HepG2 (cell line): ENCODE data around the gene GGACT. TPM values are rescaled to one million over a fixed set of nuclear protein-coding genes. Genes with fewer than 3 reads are reported as not detected.

Source experiments
- ATAC-seq: fragments of 200-7000 bp; cut with Tn5 transposase; 3 replicates; pipeline ENCODE4 v1.9.1; 2020; ENCODE audit warnings: mild to moderate bottlenecking, moderate library complexity
- BruUV-seq: library from RNA; stranded (reverse); fragments of 400-500 nt; replicated peaks from 2 replicates; lab custom pipeline; 2021; lab: Mats Ljungman, UMichigan
- CTCF ChIA-PET: fragments of 300-600 bp; formaldehyde crosslinking; extraction: SDS; loops from one replicate; lab custom pipeline; 2021; ENCODE audit warnings: low total read pairs, inconsistent platforms, low intra/inter-chr PET ratio; lab: Yijun Ruan, JAX
- POLR2A ChIA-PET: fragments of 350-600 bp; sonication (Branson Sonifier 250); formaldehyde crosslinking; loops from one replicate; lab custom pipeline; 2020; ENCODE audit warnings: antibody characterized with exemption, inconsistent platforms; lab: Yijun Ruan, JAX
- DNase-seq: peaks from one replicate; pipeline ENCODE4 v3.0.0-alpha.2; 2015; ENCODE audit warnings: low spot score
- FAIRE-seq: peaks from 3 replicates; lab custom pipeline; 2011; peaks lifted over from hg19 to GRCh38; lab: Jason Lieb, UNC
- H2AFZ ChIP-seq: one replicate; pipeline ENCODE4 v1.6.1; 2011; ENCODE audit warnings: low read length, inconsistent platforms
- H3K27ac ChIP-seq: fragments of 300-600 bp; 3 replicates; pipeline ENCODE4 v1.8.0; 2011; ENCODE audit warnings: mixed run types, mild to moderate bottlenecking, mixed read lengths, low read length, inconsistent platforms; ENCODE audit not compliant: insufficient read depth; ENCODE audit errors: extremely low read length
- H3K27me3 ChIP-seq, 2 experiments: fragments of 200-600 bp in 1 of 2; 2 replicates in 1 of 2; 3 replicates in 1 of 2; pipeline versions ENCODE4 v1.6.0 to v1.8.0; 2011; ENCODE audit warnings: low read length in 2 of 2, mild to moderate bottlenecking in 2 of 2, moderate library complexity in 2 of 2, inconsistent platforms in 1 of 2; ENCODE audit not compliant: insufficient read depth in 2 of 2, control insufficient read depth in 1 of 2
- H3K36me3 ChIP-seq, 2 experiments: fragments of 200-600 bp in 1 of 2; replicated peaks in 1 of 2; 2 replicates in 1 of 2; 3 replicates in 1 of 2; pipeline versions ENCODE4 v1.5.1 to v1.8.0; 2011; ENCODE audit warnings: low read length in 2 of 2, inconsistent platforms in 1 of 2; ENCODE audit not compliant: insufficient read depth in 2 of 2, control insufficient read depth in 1 of 2
- H3K4me1 ChIP-seq: 2 replicates; pipeline ENCODE4 v1.5.1; 2012; ENCODE audit warnings: low read length, inconsistent platforms; ENCODE audit not compliant: insufficient read depth
- H3K4me2 ChIP-seq: 2 replicates; pipeline ENCODE4 v1.6.0; 2011; ENCODE audit warnings: low read depth, low read length, inconsistent platforms
- H3K4me3 ChIP-seq, 3 experiments: fragments of 200-600 bp in 1 of 3; sonication (generic), shearing (Covaris generic) in 1 of 3; replicated peaks in 1 of 3; 2 replicates each; pipeline ENCODE4 v1.5.1; 2011 to 2016; ENCODE audit warnings: low read length in 3 of 3, inconsistent platforms in 2 of 3, low read depth in 2 of 3, mild to moderate bottlenecking in 2 of 3, control low read depth in 1 of 3, mixed read lengths in 1 of 3; ENCODE audit not compliant: insufficient read depth in 1 of 3
- H3K79me2 ChIP-seq: one replicate; pipeline ENCODE4 v1.6.1; 2011; ENCODE audit warnings: low read length, inconsistent platforms; ENCODE audit not compliant: insufficient read depth
- H3K9ac ChIP-seq: 2 replicates; pipeline ENCODE4 v1.6.0; 2011; ENCODE audit warnings: mild to moderate bottlenecking, low read depth, low read length, inconsistent platforms; ENCODE audit not compliant: insufficient read depth
- H3K9me3 ChIP-seq: 2 replicates; pipeline ENCODE4 v1.5.1; 2012; ENCODE audit warnings: mild to moderate bottlenecking, low read length
- H4K20me1 ChIP-seq: 2 replicates; pipeline ENCODE4 v1.6.0; 2011; ENCODE audit warnings: inconsistent platforms, mild to moderate bottlenecking, low read length, moderate library complexity; ENCODE audit not compliant: insufficient read depth
- FOSL2 ChIP-seq: sonication (generic); formaldehyde crosslinking; IDR thresholded peaks from 2 replicates; pipeline ENCODE4 v1.4.0; 2020; ENCODE audit warnings: missing genetic modification reagents
- FOXP1 ChIP-seq, 2 experiments: fragments of 450-650 bp in 1 of 2; IDR thresholded peaks; 2 replicates each; pipeline ENCODE4 v1.6.1; 2017 to 2018; ENCODE audit warnings: antibody characterized with exemption in 1 of 2
- HIC2 ChIP-seq: sonication (generic); formaldehyde crosslinking; IDR thresholded peaks from 2 replicates; pipeline ENCODE4 v1.9.0; 2022; ENCODE audit warnings: low read depth, missing genetic modification reagents
- HNF1B ChIP-seq: sonication (generic); formaldehyde crosslinking; IDR thresholded peaks from 2 replicates; pipeline ENCODE4 v1.5.1; 2020; ENCODE audit warnings: mild to moderate bottlenecking, moderate library complexity, missing genetic modification reagents
- MAX ChIP-seq: IDR thresholded peaks from 2 replicates; pipeline ENCODE4 v1.6.1; 2012; ENCODE audit warnings: inconsistent platforms
- MLX ChIP-seq: IDR thresholded peaks from 2 replicates; pipeline ENCODE4 v1.6.1; 2016
- PAXIP1 ChIP-seq: sonication (generic); formaldehyde crosslinking; conservative IDR thresholded peaks from 2 replicates; pipeline ENCODE4 v1.4.0; 2020; ENCODE audit warnings: mild to moderate bottlenecking, missing genetic modification reagents, moderate library complexity
- PHF21A ChIP-seq: sonication (generic); formaldehyde crosslinking; IDR thresholded peaks from 2 replicates; pipeline ENCODE4 v1.5.0; 2020; ENCODE audit warnings: mild to moderate bottlenecking, missing genetic modification reagents
- SOX13 ChIP-seq, 3 experiments: fragments of 450-650 bp in 1 of 3; sonication (generic) in 1 of 3; formaldehyde crosslinking in 1 of 3; IDR thresholded peaks in 2 of 3; conservative IDR thresholded peaks in 1 of 3; 2 replicates each; pipeline versions ENCODE4 v1.5.0 to v1.6.1; 2016 to 2020; ENCODE audit warnings: antibody characterized with exemption in 1 of 3, mild to moderate bottlenecking in 1 of 3, missing compliant biosample characterization in 1 of 3, missing genetic modification reagents in 1 of 3, moderate library complexity in 1 of 3
- SSRP1 ChIP-seq: IDR thresholded peaks from 2 replicates; pipeline ENCODE4 v1.6.1; 2016; ENCODE audit warnings: control low read depth
- XRCC5 ChIP-seq: fragments of 200-400 bp; formaldehyde crosslinking; optimal IDR thresholded peaks from 2 replicates; pipeline ENCODE3; 2017; ENCODE audit warnings: mild to moderate bottlenecking, low read length
- ZFP36L1 ChIP-seq: sonication (generic); formaldehyde crosslinking; IDR thresholded peaks from 2 replicates; pipeline ENCODE4 v1.8.0; 2022; ENCODE audit warnings: mild to moderate bottlenecking, missing genetic modification reagents, moderate library complexity
- ZNF782 ChIP-seq: sonication (generic); formaldehyde crosslinking; IDR thresholded peaks from 2 replicates; pipeline ENCODE4 v1.4.0; 2020; ENCODE audit warnings: missing genetic modification reagents, mild to moderate bottlenecking, borderline replicate concordance
- ZNF891 ChIP-seq: sonication (generic); formaldehyde crosslinking; IDR thresholded peaks from 2 replicates; pipeline ENCODE4 v1.5.0; 2020; ENCODE audit warnings: mild to moderate bottlenecking, missing genetic modification reagents
- whole genome bisulfite sequencing: methylation state at CpG from one replicate; pipeline ENCODE4 v1.1.6; 2017; ENCODE audit warnings: low lambda C conversion rate; 5-methylcytosine and 5-hydroxymethylcytosine counted together
- in situ Hi-C: cut with HindIII; loops from 2 replicates; pipeline ENCODE4 v1.10.0; 2017; ENCODE audit warnings: low pct_unique_long_range_greater_than_20kb; ENCODE audit not compliant: extremely low pct_ligation_motif_present
- intact Hi-C: fragments of 100-400 bp; cut with micrococcal nuclease; formaldehyde crosslinking; loops from one replicate; pipeline ENCODE4 v1.10.0; 2022; ENCODE audit not compliant: unreplicated experiment
- polyA plus RNA-seq, 8 experiments: library from polyadenylated mRNA; depleted of rRNA in 3 of 8; stranded (reverse) in 7 of 8; unstranded in 1 of 8; fragments of >200 nt; fragmentation: Illumina TruSeq in 4 of 8; extraction: Trizol in 4 of 8; gene quantifications; 2 replicates each; pipeline versions ENCODE4 v1.2.1 to v1.2.3, GENCODE V29; 2011 to 2016; ENCODE audit warnings: low read depth in 4 of 8, missing spikeins in 1 of 8, mixed read lengths in 1 of 8; ENCODE audit not compliant: insufficient read depth in 1 of 8
- total RNA-seq, 5 experiments: library from RNA; depleted of rRNA; stranded (reverse); fragments of >200 nt; fragmentation: Illumina TruSeq; extraction: Trizol; gene quantifications; 2 replicates each; pipeline ENCODE4 v1.2.3, GENCODE V29; 2016; ENCODE audit warnings: low read depth in 1 of 5

The GGACT gene
- total and polyA plus RNA-seq, 2 of the 13 experiments (the other 11 are each of a cell fraction or from before 2014, with no cell fraction given) = 1.7 to 1.9 TPM

GRCh38 chr13:100561599-100562204 lies 26.9 kb downstream of the GGACT start:
- ChIA-PET POLR2A (no interaction called here), CTCF (no interaction called here)
- no peaks in the 10 kb centered on the region for H3K79me2 ChIP-seq
- in situ Hi-C loops = no loop called here
- peak; percentile 77 for ATAC-seq
- H3K27me3 ChIP-seq = no peaks in the 10 kb centered on the region
- intact Hi-C loops = no loop called here
- FAIRE-seq = peak; percentile 15
- WGBS = 7% methylated on average over 5 of the region's 7 CpGs
- H3K36me3 ChIP-seq = no peaks in the 10 kb centered on the region
- no peak overlapping the region for H2AFZ ChIP-seq
- no peak overlapping the region for H3K27ac ChIP-seq
- no peaks in the 10 kb centered on the region for H4K20me1 ChIP-seq
- no TSS peak for BruUV-seq
- peak overlapping the region in 1 of 3 experiments; percentile 33; a peak in 1 of 6 replicates for H3K4me3 ChIP-seq
- H3K4me1 ChIP-seq = peaks cover 69% of the 10 kb centered on the region
- no peak overlapping the region for H3K9ac ChIP-seq
- no peaks in the 10 kb centered on the region for H3K9me3 ChIP-seq
- peak overlapping the region; percentile 43 for H3K4me2 ChIP-seq
- peak; percentile 45 for DNase-seq
- TF ChIP-seq ZNF782 (CRISPR knock-in tag) (no peak), ZNF891 (CRISPR knock-in tag) (0 out of 2 replicates have a peak, but pooled peaks have one; percentile 38), PHF21A (CRISPR knock-in tag) (0 out of 2 replicates have a peak, but pooled peaks have one; percentile 19), SSRP1 (CRISPR knock-in tag) (no peak), PAXIP1 (peak; percentile 60; the same call in 1 of the 2 replicates), HNF1B (CRISPR knock-in tag) (peak; percentile 49; the same call in 1 of the 2 replicates), FOSL2 (peak; percentile 79), HIC2 (CRISPR knock-in tag) (peak; percentile 63; the same call in 1 of the 2 replicates), ZFP36L1 (CRISPR knock-in tag) (no peak), FOXP1 (IDR thresholded peaks at IDR 0.05) (no peak), FOXP1 (CRISPR knock-in tag; IDR thresholded peaks at IDR 0.05) (peak; percentile 9; the same call in 1 of the 2 replicates), XRCC5 (no peak), SOX13 (IDR thresholded peaks at IDR 0.05) (no peak), SOX13 (CRISPR knock-in tag; conservative IDR thresholded peaks at IDR 0.05 in 1 of 2, IDR thresholded peaks at IDR 0.05 in 1 of 2) (0 out of 4 replicates have a peak, but pooled peaks of 1 of the 2 experiments have one; percentile 5), MLX (CRISPR knock-in tag) (no peak), MAX (peak; percentile 23; the same call in 1 of the 2 replicates)
